Measurements from ENCODE around the gene CCDC82.

The CCDC82 gene

GRCh38 chr11:96309016-96309642 lies 80.6 kb downstream of the CCDC82 start:
- no peak for DNase-seq (ENCODE audit: low read depth in 3 of 3, low spot score in 1 of 3)

- no peak for DNase-seq (ENCODE audit: low read depth in 3 of 3, low spot score in 1 of 3)
These were observed 82.0 kb downstream of the CCDC82 start for GRCh38 chr11:96307776-96308140.

GRCh38 chr11:96306933-96307775 lies 82.6 kb downstream of the CCDC82 start:
- DNase-seq (ENCODE audit: low read depth in 3 of 3, low spot score in 1 of 3), result no peak

- no peak for DNase-seq (ENCODE audit: low read depth in 3 of 3, low spot score in 1 of 3)
These were observed 83.1 kb downstream of the CCDC82 start for GRCh38 chr11:96306600-96306932.

- no peak for DNase-seq (ENCODE audit: low read depth in 3 of 3, low spot score in 1 of 3)
These were observed 83.6 kb downstream of the CCDC82 start for GRCh38 chr11:96306071-96306470.

- DNase-seq (ENCODE audit: low read depth in 3 of 3, low spot score in 1 of 3), result no peak
These were observed 85.7 kb downstream of the CCDC82 start for GRCh38 chr11:96303980-96304379.

GRCh38 chr11:96303064-96303463 lies 86.6 kb downstream of the CCDC82 start:
- DNase-seq (ENCODE audit: low read depth in 3 of 3, low spot score in 1 of 3), result no peak
